AG04450 (cell line): Measurements from ENCODE around the gene IRX6. TPM values are rescaled to one million over a fixed set of nuclear protein-coding genes. Genes with fewer than 3 reads are reported as not detected.

Experiments
- CTCF ChIA-PET: fragments of 300-600, 350-600 bp; formaldehyde crosslinking; extraction: SDS; loops from one replicate; lab custom pipeline; 2022; ENCODE audit warnings: antibody characterized with exemption, inconsistent platforms; lab: Charles Lee
- POLR2A ChIA-PET: fragments of 350-600 bp; formaldehyde crosslinking; extraction: SDS; loops from one replicate; lab custom pipeline; 2021; ENCODE audit warnings: antibody characterized with exemption, inconsistent platforms; lab: Yijun Ruan, JAX
- DNase-seq: peaks from one replicate; pipeline ENCODE4 v3.0.0-alpha.2; 2011; ENCODE audit warnings: low read depth, low spot score
- H3K27ac ChIP-seq: one replicate; pipeline ENCODE4 v1.5.1; 2012; ENCODE audit warnings: low read depth, low read length, control low read depth
- H3K27me3 ChIP-seq: one replicate; pipeline ENCODE4 v1.6.0; 2012; ENCODE audit warnings: low read length; ENCODE audit not compliant: control insufficient read depth, insufficient read depth
- H3K4me3 ChIP-seq: 2 replicates; pipeline ENCODE4 v1.5.1; 2011; ENCODE audit warnings: mild to moderate bottlenecking, low read depth, low read length, control low read depth
- H3K9me3 ChIP-seq: 2 replicates; pipeline ENCODE4 v1.5.1; 2012; ENCODE audit warnings: low read length; ENCODE audit not compliant: control insufficient read depth, insufficient read depth
- polyA plus RNA-seq: library from polyadenylated mRNA; depleted of rRNA; stranded (reverse); fragments of >200 nt; gene quantifications from 2 replicates; pipeline ENCODE4 v1.2.3, GENCODE V29; 2011
- TF ChIP-seq, protein P1 (sequence below): IDR thresholded peaks from 2 replicates; pipeline ENCODE4 v1.5.1; 2011; ENCODE audit warnings: low read depth, low read length, control low read depth, inconsistent platforms

IRX6 gene
- polyA plus RNA-seq, 1 experiment, result not detected

DNA sequence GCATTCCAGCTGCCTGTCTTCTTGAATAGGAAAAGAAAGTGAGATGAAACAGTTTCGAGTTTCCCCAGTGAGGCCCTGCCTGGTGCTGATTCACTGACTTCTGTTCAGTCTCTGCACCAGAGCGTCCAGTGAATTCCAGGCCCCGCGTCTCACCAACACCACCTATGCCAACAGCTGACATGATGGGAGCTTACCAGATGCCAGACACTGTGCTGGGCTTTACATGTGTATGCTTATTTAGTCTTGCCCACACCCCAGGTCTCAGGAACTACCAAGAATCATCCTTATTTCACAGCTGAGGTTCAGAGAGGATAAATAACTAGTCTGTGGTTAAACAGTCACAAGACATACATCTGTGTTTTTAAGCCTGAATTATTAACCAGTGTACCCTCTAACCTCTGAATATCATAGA, 29.1 kb upstream of the IRX6 start:
- ChIA-PET POLR2A (no interaction called here), CTCF (no interaction called here)
- H3K27me3 ChIP-seq, result no peaks in the 10 kb centered on the region
- no peaks in the 10 kb centered on the region for H3K9me3 ChIP-seq
- TF ChIP-seq, protein P1, sequence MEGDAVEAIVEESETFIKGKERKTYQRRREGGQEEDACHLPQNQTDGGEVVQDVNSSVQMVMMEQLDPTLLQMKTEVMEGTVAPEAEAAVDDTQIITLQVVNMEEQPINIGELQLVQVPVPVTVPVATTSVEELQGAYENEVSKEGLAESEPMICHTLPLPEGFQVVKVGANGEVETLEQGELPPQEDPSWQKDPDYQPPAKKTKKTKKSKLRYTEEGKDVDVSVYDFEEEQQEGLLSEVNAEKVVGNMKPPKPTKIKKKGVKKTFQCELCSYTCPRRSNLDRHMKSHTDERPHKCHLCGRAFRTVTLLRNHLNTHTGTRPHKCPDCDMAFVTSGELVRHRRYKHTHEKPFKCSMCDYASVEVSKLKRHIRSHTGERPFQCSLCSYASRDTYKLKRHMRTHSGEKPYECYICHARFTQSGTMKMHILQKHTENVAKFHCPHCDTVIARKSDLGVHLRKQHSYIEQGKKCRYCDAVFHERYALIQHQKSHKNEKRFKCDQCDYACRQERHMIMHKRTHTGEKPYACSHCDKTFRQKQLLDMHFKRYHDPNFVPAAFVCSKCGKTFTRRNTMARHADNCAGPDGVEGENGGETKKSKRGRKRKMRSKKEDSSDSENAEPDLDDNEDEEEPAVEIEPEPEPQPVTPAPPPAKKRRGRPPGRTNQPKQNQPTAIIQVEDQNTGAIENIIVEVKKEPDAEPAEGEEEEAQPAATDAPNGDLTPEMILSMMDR, result no peak
- H3K27ac ChIP-seq, result no peak overlapping the region
- no peak for DNase-seq
- no peak overlapping the region for H3K4me3 ChIP-seq

DNA sequence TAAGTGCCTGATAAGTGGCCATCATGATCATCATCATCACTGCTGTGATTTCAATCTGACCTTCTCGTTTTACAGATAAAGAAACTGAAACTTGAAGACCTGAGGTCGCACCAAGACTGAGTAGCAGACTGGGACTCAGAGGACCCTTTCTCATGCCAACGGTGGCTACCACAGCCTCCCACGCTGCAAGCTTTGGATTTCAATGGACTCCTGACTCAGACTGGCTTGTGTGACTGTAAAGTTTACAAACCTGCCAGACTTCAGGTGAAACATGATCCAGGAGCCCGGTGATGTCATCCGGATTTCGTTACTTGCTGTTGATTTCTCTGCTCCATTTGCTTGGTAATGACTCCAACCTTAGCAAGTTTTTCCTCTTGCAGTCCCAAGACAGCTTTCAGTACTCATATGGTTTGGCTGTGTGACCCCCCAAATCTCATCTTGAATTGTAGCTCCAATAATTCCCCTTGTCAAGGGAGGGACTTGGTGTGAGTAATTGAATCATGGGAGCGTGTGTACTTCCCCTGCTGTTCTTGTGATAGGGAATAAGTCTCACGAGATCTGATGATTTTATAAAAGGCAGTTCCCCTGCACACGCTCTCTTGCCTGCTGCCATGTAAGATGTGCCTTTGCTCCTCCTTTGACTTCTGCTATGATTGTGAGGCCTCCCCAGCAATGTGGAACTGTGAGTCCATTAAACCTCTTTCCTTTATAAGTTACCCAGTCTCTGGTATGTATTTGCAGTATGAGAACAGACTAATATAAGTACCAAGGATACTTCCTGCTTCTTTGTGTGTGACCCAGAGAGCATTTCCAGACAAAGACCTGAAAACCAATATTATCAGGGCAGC, 26.7 kb upstream of the IRX6 start:
- TF ChIP-seq, protein P1, result no peak
- Histone ChIP-seq H3K9me3 (no peaks in the 10 kb centered on the region), H3K27me3 (no peaks in the 10 kb centered on the region), H3K4me3 (no peak overlapping the region), H3K27ac (no peak overlapping the region)
- ChIA-PET CTCF (no interaction called here), POLR2A (no interaction called here)
- DNase-seq, result no peak

GRCh38 chr16:55297910-55298479, 26.0 kb upstream of the IRX6 start:
- TF ChIP-seq, protein P1, result no peak
- H3K27me3 ChIP-seq, result no peaks in the 10 kb centered on the region
- H3K9me3 ChIP-seq, result no peaks in the 10 kb centered on the region
- no peak overlapping the region for H3K4me3 ChIP-seq
- no peak overlapping the region for H3K27ac ChIP-seq
- no peak for DNase-seq
- POLR2A ChIA-PET, result no interaction called here
- CTCF ChIA-PET, result no interaction called here

DNA sequence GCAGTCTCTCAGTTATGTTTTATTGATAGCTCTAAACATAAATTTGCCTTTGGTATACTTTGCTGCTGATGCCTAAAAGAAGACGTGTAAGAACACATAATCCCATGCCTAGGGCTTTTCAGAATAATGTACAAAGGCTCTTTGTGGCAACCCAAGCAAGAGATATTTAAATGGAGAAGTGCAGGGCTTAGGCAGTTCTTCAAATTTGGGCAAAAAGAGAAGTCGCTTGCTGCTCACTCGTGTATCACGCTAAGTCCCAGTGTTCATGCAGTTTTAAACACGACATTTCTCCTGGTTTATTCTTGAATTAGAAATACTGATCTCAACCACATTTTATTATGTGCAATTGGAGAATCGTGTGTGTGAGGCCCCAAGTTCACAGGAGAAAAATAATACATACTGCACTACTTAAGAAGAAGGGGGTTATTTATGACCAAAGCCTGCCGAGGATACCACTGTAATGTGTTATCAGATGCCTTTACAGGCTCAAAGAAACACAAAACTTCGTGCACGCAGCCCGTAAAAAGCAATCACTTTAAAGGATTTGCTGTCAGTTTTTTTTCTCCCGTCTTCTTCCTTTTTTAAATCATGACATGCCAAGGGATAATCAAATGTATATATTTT, 22.5 kb upstream of the IRX6 start:
- ChIA-PET POLR2A (no interaction called here), CTCF (no interaction called here)
- H3K27me3 ChIP-seq, result no peaks in the 10 kb centered on the region

More for the DNA sequence above, 22.5 kb upstream of the IRX6 start:
- H3K27ac ChIP-seq, result no peak overlapping the region
- no peaks in the 10 kb centered on the region for H3K9me3 ChIP-seq
- no peak for DNase-seq
- TF ChIP-seq, protein P1, result no peak
- no peak overlapping the region for H3K4me3 ChIP-seq
